Measurements from ENCODE around the gene PDGFA. TPM values are rescaled to one million over a fixed set of nuclear protein-coding genes. Genes with fewer than 3 reads are reported as not detected.

PDGFA gene
- total and polyA plus RNA-seq, 2 experiments from 2014 or later = 35.6 to 43.1 TPM

DNA sequence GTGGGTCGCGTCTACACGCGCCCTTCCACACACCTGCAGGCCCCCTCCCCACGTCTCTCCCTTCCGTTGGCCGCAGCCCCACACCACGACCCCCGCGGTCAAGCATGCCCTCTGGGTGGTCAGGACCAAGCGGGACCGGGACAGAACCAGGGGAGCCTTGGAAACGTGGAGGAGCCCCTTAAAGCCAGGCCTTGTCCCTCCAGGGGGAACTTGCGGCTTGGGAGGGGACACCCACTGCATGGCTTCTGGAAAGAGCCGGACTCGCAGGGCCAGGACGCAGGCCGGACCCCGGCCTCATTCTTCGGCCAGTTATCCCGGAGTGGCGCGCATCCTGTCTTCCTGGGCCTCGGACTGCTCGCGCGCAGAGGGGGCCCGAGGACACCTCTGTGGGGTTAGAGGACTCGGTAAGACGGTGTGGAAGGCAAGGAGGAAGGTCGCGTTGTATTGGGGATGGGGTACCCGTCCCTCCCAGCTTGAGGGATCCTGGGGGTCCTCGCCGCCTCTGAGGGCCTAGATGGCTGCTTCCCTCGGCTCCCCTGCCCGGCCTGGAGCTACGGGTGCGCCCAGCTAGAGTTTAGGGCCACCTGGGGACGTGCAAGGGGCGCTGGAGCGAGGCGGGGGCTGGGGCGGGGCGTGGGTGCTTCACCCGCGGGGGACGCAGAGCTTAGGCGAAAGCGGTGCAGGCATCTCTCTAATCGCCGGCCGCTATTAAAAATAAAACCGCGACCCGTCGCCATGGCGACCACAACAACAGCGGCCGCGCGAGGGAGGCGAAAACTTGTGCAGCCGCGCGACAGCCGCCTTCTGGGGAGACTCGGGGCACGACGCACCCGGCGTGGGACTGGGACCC, 1.8 kb upstream of the PDGFA start:
- Mint-ChIP-seq H3K4me3 (peak overlapping the region; percentile 67), H3K9me3 (no peaks in the 10 kb centered on the region; the same call in 2 of the 3 replicates)

DNA sequence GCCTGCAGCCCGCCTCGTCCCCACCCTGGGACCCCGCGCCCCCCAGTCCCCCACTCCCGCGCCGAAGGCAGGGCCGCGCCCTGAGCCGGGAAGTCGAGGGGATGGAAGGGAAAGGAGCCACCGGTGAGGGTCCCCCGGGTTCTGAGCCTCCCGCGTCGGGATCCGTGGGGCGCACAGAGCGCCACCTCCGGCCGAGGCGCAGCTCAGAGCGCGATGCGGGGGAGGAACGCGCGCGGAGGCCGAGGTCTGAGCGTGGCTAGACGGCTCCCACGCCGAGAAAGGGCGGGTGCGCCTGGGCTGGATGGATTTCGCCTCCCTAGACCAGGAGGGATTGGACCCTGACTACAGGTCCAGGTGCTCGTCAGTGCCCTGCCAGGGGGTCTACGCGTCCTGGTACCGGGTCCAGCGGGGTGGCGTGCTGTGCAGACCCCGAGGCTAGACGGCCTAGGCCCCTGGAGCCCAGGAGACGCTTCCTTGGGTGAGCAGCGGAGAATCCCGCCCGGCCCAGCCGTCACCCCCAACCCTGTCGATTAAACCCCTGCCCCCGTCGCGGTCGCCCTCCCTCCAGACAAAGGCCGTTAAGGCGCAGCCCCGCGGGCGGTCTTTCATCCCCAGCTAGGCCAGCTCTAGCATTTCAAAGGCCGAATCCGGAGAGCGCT, 986 bp upstream of the PDGFA start:
- Histone ChIP-seq H3K9me2 (ENCODE audit: insufficient read depth) (no peaks in the 10 kb centered on the region), H3K27ac (ENCODE audit: low read depth) (no peak overlapping the region), H3K36me3 (ENCODE audit: insufficient read depth) (no peaks in the 10 kb centered on the region), H4K20me1 (replicated peaks; ENCODE audit: insufficient read depth) (no peaks in the 10 kb centered on the region; the same call in 1 of the 2 replicates), H3K4me2 (peak overlapping the region; percentile 86), H3K79me2 (replicated peaks; ENCODE audit: insufficient read depth) (peaks cover 16% of the 10 kb centered on the region), H2AFZ (no peak overlapping the region), H3K4me3 (peak overlapping the region; percentile 67), H3K4me1 (ENCODE audit: insufficient read depth) (peaks cover 10% of the 10 kb centered on the region; the same call in 1 of the 2 replicates), H3F3A (replicated peaks; ENCODE audit: low read depth) (peaks cover 3% of the 10 kb centered on the region; the same call in 1 of the 2 replicates), H3K27me3 (ENCODE audit: insufficient read depth) (peaks cover 65% of the 10 kb centered on the region)
- Mint-ChIP-seq H3K9me3 (no peaks in the 10 kb centered on the region; the same call in 2 of the 3 replicates), H3K27ac (no peak overlapping the region), H3K27me3 (ENCODE audit: insufficient read depth, low read depth, poor library complexity) (peaks cover 47% of the 10 kb centered on the region), H3K4me3 (peak overlapping the region; percentile 67), H3K4me1 (peaks cover 10% of the 10 kb centered on the region; the same call in 2 of the 3 replicates), H3K36me3 (ENCODE audit: low read depth) (peaks cover 9% of the 10 kb centered on the region)
- DNase-seq (ENCODE audit: low spot score) = peak; percentile 74
- TF ChIP-seq, protein P1, sequence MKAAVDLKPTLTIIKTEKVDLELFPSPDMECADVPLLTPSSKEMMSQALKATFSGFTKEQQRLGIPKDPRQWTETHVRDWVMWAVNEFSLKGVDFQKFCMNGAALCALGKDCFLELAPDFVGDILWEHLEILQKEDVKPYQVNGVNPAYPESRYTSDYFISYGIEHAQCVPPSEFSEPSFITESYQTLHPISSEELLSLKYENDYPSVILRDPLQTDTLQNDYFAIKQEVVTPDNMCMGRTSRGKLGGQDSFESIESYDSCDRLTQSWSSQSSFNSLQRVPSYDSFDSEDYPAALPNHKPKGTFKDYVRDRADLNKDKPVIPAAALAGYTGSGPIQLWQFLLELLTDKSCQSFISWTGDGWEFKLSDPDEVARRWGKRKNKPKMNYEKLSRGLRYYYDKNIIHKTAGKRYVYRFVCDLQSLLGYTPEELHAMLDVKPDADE (IDR thresholded peaks at IDR 0.05) = no peak
- TF ChIP-seq CTCF (conservative IDR thresholded peaks at IDR 0.05; ENCODE audit: low read depth in 2 of 2) (peak in 1 of 2 experiments; percentile 11; a peak in 2 of 4 replicates), REST (IDR thresholded peaks at IDR 0.05; ENCODE audit: unreplicated experiment) (no peak), JUNB (IDR thresholded peaks at IDR 0.05; ENCODE audit: unreplicated experiment) (no peak), EZH2phosphoT487 (IDR thresholded peaks at IDR 0.05; ENCODE audit: unreplicated experiment) (no peak), ZNF331 (CRISPR knock-in tag; IDR thresholded peaks at IDR 0.05; ENCODE audit: low read depth) (no peak), CREB1 (CRISPR knock-in tag; IDR thresholded peaks at IDR 0.05; ENCODE audit: low read depth) (no peak), POLR2AphosphoS5 (IDR thresholded peaks at IDR 0.05; ENCODE audit: low read depth) (no peak)
- peak; percentile 6 for ATAC-seq

More for the DNA sequence above, 1.8 kb upstream of the PDGFA start:
- peaks cover 45% of the 10 kb centered on the region for H3K27me3 Mint-ChIP-seq (ENCODE audit: insufficient read depth, low read depth, poor library complexity)
- Histone ChIP-seq H3K9me2 (ENCODE audit: insufficient read depth) (no peaks in the 10 kb centered on the region), H3K27ac (ENCODE audit: low read depth) (no peak overlapping the region), H3K79me2 (replicated peaks; ENCODE audit: insufficient read depth) (peaks cover 12% of the 10 kb centered on the region), H3K27me3 (ENCODE audit: insufficient read depth) (peaks cover 65% of the 10 kb centered on the region), H4K20me1 (replicated peaks; ENCODE audit: insufficient read depth) (no peaks in the 10 kb centered on the region; the same call in 1 of the 2 replicates), H3K4me2 (peak overlapping the region; percentile 86), H3F3A (replicated peaks; ENCODE audit: low read depth) (no peaks in the 10 kb centered on the region), H3K36me3 (ENCODE audit: insufficient read depth) (no peaks in the 10 kb centered on the region), H3K4me1 (ENCODE audit: insufficient read depth) (peaks cover 9% of the 10 kb centered on the region; the same call in 1 of the 2 replicates), H2AFZ (no peak overlapping the region), H3K4me3 (peak overlapping the region; percentile 67)
- peaks cover 5% of the 10 kb centered on the region; the same call in 2 of the 3 replicates for H3K4me1 Mint-ChIP-seq
- DNase-seq (ENCODE audit: low spot score) (no peak), ATAC-seq (peak; percentile 0; the same call in 1 of the 3 replicates)
- no peak for TF ChIP-seq ZNF331 (CRISPR knock-in tag; IDR thresholded peaks at IDR 0.05; ENCODE audit: low read depth)
- peaks cover 4% of the 10 kb centered on the region for H3K36me3 Mint-ChIP-seq (ENCODE audit: low read depth)
- no peak overlapping the region for H3K27ac Mint-ChIP-seq

Data from GM23338 (cell line).